ENCODE measurements around the gene LINC00237. TPM values are rescaled to one million over a fixed set of nuclear protein-coding genes. Genes with fewer than 3 reads are reported as not detected.

The LINC00237 gene
- total and polyA plus RNA-seq, 2 experiments from 2014 or later, result 0.31 to 2.0 TPM

DNA sequence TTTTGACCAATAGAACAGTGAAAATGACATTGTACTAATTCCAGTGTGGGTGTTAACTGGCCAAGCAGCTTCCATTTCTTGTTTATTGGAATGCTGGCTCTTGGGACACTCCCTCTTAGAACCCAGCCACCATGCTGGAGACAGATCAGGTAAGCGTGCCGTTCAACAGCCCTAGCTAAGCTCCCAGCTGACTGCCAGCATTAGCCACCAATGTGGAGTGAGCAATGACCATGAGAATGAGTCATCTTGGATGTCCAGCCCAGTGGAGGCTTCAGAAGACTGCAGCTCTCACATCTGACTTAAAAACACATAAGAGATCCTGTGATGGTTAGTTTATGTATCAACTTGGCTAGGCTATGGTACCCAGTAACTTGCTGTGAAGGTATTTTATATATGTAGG is 3.0 kb upstream of the LINC00237 start:
- no peak overlapping the region for H2AFZ ChIP-seq
- DNase-seq (ENCODE audit: low spot score), result no peak
- Mint-ChIP-seq H3K9me3 (no peaks in the 10 kb centered on the region), H3K4me1 (peaks cover 26% of the 10 kb centered on the region), H3K27ac (no peak overlapping the region), H3K4me3 (no peak overlapping the region), H3K27me3 (ENCODE audit: insufficient read depth, low read depth, poor library complexity) (peaks cover 47% of the 10 kb centered on the region), H3K36me3 (ENCODE audit: low read depth) (no peaks in the 10 kb centered on the region)
- no peaks in the 10 kb centered on the region for H4K20me1 ChIP-seq (replicated peaks; ENCODE audit: insufficient read depth)
- no peaks in the 10 kb centered on the region for H3K9me2 ChIP-seq (ENCODE audit: insufficient read depth)
- no peak overlapping the region for H3K4me3 ChIP-seq
- H3K4me2 ChIP-seq, result no peak overlapping the region
- peaks cover 37% of the 10 kb centered on the region for H3K4me1 ChIP-seq (ENCODE audit: insufficient read depth)
- TF ChIP-seq, protein P1, sequence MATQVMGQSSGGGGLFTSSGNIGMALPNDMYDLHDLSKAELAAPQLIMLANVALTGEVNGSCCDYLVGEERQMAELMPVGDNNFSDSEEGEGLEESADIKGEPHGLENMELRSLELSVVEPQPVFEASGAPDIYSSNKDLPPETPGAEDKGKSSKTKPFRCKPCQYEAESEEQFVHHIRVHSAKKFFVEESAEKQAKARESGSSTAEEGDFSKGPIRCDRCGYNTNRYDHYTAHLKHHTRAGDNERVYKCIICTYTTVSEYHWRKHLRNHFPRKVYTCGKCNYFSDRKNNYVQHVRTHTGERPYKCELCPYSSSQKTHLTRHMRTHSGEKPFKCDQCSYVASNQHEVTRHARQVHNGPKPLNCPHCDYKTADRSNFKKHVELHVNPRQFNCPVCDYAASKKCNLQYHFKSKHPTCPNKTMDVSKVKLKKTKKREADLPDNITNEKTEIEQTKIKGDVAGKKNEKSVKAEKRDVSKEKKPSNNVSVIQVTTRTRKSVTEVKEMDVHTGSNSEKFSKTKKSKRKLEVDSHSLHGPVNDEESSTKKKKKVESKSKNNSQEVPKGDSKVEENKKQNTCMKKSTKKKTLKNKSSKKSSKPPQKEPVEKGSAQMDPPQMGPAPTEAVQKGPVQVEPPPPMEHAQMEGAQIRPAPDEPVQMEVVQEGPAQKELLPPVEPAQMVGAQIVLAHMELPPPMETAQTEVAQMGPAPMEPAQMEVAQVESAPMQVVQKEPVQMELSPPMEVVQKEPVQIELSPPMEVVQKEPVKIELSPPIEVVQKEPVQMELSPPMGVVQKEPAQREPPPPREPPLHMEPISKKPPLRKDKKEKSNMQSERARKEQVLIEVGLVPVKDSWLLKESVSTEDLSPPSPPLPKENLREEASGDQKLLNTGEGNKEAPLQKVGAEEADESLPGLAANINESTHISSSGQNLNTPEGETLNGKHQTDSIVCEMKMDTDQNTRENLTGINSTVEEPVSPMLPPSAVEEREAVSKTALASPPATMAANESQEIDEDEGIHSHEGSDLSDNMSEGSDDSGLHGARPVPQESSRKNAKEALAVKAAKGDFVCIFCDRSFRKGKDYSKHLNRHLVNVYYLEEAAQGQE (IDR thresholded peaks at IDR 0.05; ENCODE audit: unreplicated experiment), result no peak
- TF ChIP-seq NANOG (IDR thresholded peaks at IDR 0.05; ENCODE audit: borderline replicate concordance), result no peak
- TF ChIP-seq, protein P2, sequence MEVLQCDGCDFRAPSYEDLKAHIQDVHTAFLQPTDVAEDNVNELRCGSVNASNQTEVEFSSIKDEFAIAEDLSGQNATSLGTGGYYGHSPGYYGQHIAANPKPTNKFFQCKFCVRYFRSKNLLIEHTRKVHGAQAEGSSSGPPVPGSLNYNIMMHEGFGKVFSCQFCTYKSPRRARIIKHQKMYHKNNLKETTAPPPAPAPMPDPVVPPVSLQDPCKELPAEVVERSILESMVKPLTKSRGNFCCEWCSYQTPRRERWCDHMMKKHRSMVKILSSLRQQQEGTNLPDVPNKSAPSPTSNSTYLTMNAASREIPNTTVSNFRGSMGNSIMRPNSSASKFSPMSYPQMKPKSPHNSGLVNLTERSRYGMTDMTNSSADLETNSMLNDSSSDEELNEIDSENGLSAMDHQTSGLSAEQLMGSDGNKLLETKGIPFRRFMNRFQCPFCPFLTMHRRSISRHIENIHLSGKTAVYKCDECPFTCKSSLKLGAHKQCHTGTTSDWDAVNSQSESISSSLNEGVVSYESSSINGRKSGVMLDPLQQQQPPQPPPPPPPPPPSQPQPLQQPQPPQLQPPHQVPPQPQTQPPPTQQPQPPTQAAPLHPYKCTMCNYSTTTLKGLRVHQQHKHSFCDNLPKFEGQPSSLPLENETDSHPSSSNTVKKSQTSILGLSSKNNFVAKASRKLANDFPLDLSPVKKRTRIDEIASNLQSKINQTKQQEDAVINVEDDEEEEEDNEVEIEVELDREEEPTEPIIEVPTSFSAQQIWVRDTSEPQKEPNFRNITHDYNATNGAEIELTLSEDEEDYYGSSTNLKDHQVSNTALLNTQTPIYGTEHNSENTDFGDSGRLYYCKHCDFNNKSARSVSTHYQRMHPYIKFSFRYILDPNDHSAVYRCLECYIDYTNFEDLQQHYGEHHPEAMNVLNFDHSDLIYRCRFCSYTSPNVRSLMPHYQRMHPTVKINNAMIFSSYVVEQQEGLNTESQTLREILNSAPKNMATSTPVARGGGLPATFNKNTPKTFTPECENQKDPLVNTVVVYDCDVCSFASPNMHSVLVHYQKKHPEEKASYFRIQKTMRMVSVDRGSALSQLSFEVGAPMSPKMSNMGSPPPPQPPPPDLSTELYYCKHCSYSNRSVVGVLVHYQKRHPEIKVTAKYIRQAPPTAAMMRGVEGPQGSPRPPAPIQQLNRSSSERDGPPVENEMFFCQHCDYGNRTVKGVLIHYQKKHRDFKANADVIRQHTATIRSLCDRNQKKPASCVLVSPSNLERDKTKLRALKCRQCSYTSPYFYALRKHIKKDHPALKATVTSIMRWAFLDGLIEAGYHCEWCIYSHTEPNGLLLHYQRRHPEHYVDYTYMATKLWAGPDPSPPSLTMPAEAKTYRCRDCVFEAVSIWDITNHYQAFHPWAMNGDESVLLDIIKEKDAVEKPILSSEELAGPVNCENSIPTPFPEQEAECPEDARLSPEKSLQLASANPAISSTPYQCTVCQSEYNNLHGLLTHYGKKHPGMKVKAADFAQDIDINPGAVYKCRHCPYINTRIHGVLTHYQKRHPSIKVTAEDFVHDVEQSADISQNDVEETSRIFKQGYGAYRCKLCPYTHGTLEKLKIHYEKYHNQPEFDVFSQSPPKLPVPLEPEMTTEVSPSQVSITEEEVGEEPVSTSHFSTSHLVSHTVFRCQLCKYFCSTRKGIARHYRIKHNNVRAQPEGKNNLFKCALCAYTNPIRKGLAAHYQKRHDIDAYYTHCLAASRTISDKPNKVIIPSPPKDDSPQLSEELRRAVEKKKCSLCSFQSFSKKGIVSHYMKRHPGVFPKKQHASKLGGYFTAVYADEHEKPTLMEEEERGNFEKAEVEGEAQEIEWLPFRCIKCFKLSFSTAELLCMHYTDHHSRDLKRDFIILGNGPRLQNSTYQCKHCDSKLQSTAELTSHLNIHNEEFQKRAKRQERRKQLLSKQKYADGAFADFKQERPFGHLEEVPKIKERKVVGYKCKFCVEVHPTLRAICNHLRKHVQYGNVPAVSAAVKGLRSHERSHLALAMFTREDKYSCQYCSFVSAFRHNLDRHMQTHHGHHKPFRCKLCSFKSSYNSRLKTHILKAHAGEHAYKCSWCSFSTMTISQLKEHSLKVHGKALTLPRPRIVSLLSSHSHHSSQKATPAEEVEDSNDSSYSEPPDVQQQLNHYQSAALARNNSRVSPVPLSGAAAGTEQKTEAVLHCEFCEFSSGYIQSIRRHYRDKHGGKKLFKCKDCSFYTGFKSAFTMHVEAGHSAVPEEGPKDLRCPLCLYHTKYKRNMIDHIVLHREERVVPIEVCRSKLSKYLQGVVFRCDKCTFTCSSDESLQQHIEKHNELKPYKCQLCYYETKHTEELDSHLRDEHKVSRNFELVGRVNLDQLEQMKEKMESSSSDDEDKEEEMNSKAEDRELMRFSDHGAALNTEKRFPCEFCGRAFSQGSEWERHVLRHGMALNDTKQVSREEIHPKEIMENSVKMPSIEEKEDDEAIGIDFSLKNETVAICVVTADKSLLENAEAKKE (CRISPR knock-in tag; IDR thresholded peaks at IDR 0.05), result no peak
- TF ChIP-seq JUNB (IDR thresholded peaks at IDR 0.05; ENCODE audit: unreplicated experiment), result no peak
- TF ChIP-seq ZNF114 (CRISPR knock-in tag; IDR thresholded peaks at IDR 0.05), result no peak
- TF ChIP-seq, protein P3, sequence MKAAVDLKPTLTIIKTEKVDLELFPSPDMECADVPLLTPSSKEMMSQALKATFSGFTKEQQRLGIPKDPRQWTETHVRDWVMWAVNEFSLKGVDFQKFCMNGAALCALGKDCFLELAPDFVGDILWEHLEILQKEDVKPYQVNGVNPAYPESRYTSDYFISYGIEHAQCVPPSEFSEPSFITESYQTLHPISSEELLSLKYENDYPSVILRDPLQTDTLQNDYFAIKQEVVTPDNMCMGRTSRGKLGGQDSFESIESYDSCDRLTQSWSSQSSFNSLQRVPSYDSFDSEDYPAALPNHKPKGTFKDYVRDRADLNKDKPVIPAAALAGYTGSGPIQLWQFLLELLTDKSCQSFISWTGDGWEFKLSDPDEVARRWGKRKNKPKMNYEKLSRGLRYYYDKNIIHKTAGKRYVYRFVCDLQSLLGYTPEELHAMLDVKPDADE (IDR thresholded peaks at IDR 0.05), result no peak
- TF ChIP-seq EZH2phosphoT487 (IDR thresholded peaks at IDR 0.05; ENCODE audit: unreplicated experiment), result no peak
- TF ChIP-seq CREB1 (CRISPR knock-in tag; IDR thresholded peaks at IDR 0.05; ENCODE audit: low read depth), result no peak
- no peak for TF ChIP-seq STAT1 (IDR thresholded peaks at IDR 0.05; ENCODE audit: unreplicated experiment)
- TF ChIP-seq POLR2AphosphoS5 (IDR thresholded peaks at IDR 0.05; ENCODE audit: low read depth), result no peak
- TF ChIP-seq, protein P4, sequence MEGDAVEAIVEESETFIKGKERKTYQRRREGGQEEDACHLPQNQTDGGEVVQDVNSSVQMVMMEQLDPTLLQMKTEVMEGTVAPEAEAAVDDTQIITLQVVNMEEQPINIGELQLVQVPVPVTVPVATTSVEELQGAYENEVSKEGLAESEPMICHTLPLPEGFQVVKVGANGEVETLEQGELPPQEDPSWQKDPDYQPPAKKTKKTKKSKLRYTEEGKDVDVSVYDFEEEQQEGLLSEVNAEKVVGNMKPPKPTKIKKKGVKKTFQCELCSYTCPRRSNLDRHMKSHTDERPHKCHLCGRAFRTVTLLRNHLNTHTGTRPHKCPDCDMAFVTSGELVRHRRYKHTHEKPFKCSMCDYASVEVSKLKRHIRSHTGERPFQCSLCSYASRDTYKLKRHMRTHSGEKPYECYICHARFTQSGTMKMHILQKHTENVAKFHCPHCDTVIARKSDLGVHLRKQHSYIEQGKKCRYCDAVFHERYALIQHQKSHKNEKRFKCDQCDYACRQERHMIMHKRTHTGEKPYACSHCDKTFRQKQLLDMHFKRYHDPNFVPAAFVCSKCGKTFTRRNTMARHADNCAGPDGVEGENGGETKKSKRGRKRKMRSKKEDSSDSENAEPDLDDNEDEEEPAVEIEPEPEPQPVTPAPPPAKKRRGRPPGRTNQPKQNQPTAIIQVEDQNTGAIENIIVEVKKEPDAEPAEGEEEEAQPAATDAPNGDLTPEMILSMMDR (conservative IDR thresholded peaks at IDR 0.05; ENCODE audit: low read depth in 2 of 2), result no peak
- no peak for TF ChIP-seq EZH2 (IDR thresholded peaks at IDR 0.05; ENCODE audit: low read depth, unreplicated experiment)
- no peak for TF ChIP-seq ZNF331 (CRISPR knock-in tag; IDR thresholded peaks at IDR 0.05; ENCODE audit: low read depth)
- H3F3A ChIP-seq (replicated peaks; ENCODE audit: low read depth), result no peaks in the 10 kb centered on the region; the same call in 1 of the 2 replicates
- H3K27ac ChIP-seq (ENCODE audit: low read depth), result no peak overlapping the region
- no peak for ATAC-seq
- H3K79me2 ChIP-seq (replicated peaks; ENCODE audit: insufficient read depth), result no peaks in the 10 kb centered on the region
- peaks cover 51% of the 10 kb centered on the region for H3K27me3 ChIP-seq (ENCODE audit: insufficient read depth)
- no peaks in the 10 kb centered on the region for H3K36me3 ChIP-seq (ENCODE audit: insufficient read depth)

Data from GM23338 (cell line).